ENCODE results near the gene UBE2V1.
"Not testable (repeated sequence)": the region's sequence is repeated elsewhere in the genome, so short reads cannot be mapped to it uniquely, and the experiment has no call there.

The UBE2V1 gene

GRCh38 chr20:50107086-50107660 lies 5.8 kb downstream of the UBE2V1 start:
- no peaks in the 10 kb centered on the region for H3K27me3 ChIP-seq (ENCODE audit: insufficient read depth, low read depth)
- H4K20me1 ChIP-seq (ENCODE audit: insufficient read depth) = peaks cover 33% of the 10 kb centered on the region
- peaks cover 32% of the 10 kb centered on the region for H3K4me1 ChIP-seq (ENCODE audit: low read depth, poor library complexity, severe bottlenecking)
- TF ChIP-seq CTCF (conservative IDR thresholded peaks at IDR 0.05; ENCODE audit: low read depth, low read length) = no peak
- H3K27ac ChIP-seq = no peak overlapping the region
- peaks cover 98% of the 10 kb centered on the region for H3K79me2 ChIP-seq (ENCODE audit: insufficient read depth, low read depth)
- no peak overlapping the region for H3K9ac ChIP-seq
- H3K4me2 ChIP-seq = no peak overlapping the region
- H3K36me3 ChIP-seq (ENCODE audit: insufficient read depth) = no peaks in the 10 kb centered on the region
- H3K4me3 ChIP-seq (IDR thresholded peaks at IDR 0.05; ENCODE audit: insufficient read depth, low read depth, low read length) = no peak overlapping the region
- no peak overlapping the region for H2AFZ ChIP-seq (ENCODE audit: low read depth)

- H3K36me3 ChIP-seq (ENCODE audit: insufficient read depth) = not testable (repeated sequence)
- H4K20me1 ChIP-seq (ENCODE audit: insufficient read depth) = peaks cover 31% of the 10 kb centered on the region
These were observed 6.3 kb downstream of the UBE2V1 start for GRCh38 chr20:50106669-50107068.

GRCh38 chr20:50103464-50104107 lies 9.4 kb downstream of the UBE2V1 start:
- not testable (repeated sequence) for H3K4me2 ChIP-seq; H3K9ac ChIP-seq; H2AFZ ChIP-seq (ENCODE audit: low read depth); H3K36me3 ChIP-seq (ENCODE audit: insufficient read depth); H3K27me3 ChIP-seq (ENCODE audit: insufficient read depth, low read depth); H3K27ac ChIP-seq; H3K4me3 ChIP-seq (IDR thresholded peaks at IDR 0.05; ENCODE audit: insufficient read depth, low read depth, low read length)
- peaks cover 23% of the 10 kb centered on the region for H3K4me1 ChIP-seq (ENCODE audit: low read depth, poor library complexity, severe bottlenecking)
- peaks cover 98% of the 10 kb centered on the region for H3K79me2 ChIP-seq (ENCODE audit: insufficient read depth, low read depth)
- H4K20me1 ChIP-seq (ENCODE audit: insufficient read depth) = peaks cover 21% of the 10 kb centered on the region; the same call in 1 of the 2 replicates

More at GRCh38 chr20:50106669-50107068, 6.3 kb downstream of the UBE2V1 start:
- Histone ChIP-seq H3K4me1 (ENCODE audit: low read depth, poor library complexity, severe bottlenecking) (peaks cover 28% of the 10 kb centered on the region), H3K79me2 (ENCODE audit: insufficient read depth, low read depth) (peaks cover 98% of the 10 kb centered on the region)
- not testable (repeated sequence) for H3K4me2 ChIP-seq; H3K27ac ChIP-seq; H2AFZ ChIP-seq (ENCODE audit: low read depth); H3K4me3 ChIP-seq (IDR thresholded peaks at IDR 0.05; ENCODE audit: insufficient read depth, low read depth, low read length); H3K27me3 ChIP-seq (ENCODE audit: insufficient read depth, low read depth); H3K9ac ChIP-seq

- H4K20me1 ChIP-seq (ENCODE audit: insufficient read depth) = peaks cover 13% of the 10 kb centered on the region; the same call in 1 of the 2 replicates
- not testable (repeated sequence) for H3K9ac ChIP-seq
These were observed 10.4 kb downstream of the UBE2V1 start for GRCh38 chr20:50102551-50102950.

GRCh38 chr20:50101887-50102286 lies 11.1 kb downstream of the UBE2V1 start:
- H4K20me1 ChIP-seq (ENCODE audit: insufficient read depth) = peaks cover 13% of the 10 kb centered on the region; the same call in 1 of the 2 replicates
- no peaks in the 10 kb centered on the region; the same call in 1 of the 2 replicates for H3K36me3 ChIP-seq (ENCODE audit: insufficient read depth)
- H3K4me3 ChIP-seq (IDR thresholded peaks at IDR 0.05; ENCODE audit: insufficient read depth, low read depth, low read length) = no peak overlapping the region
- H3K79me2 ChIP-seq (ENCODE audit: insufficient read depth, low read depth) = peaks cover 98% of the 10 kb centered on the region
- no peak overlapping the region for H3K9ac ChIP-seq
- TF ChIP-seq CTCF (conservative IDR thresholded peaks at IDR 0.05; ENCODE audit: low read depth, low read length) = no peak
- H2AFZ ChIP-seq (ENCODE audit: low read depth) = no peak overlapping the region
- no peak overlapping the region for H3K4me2 ChIP-seq
- H3K27me3 ChIP-seq (ENCODE audit: insufficient read depth, low read depth) = no peaks in the 10 kb centered on the region
- H3K4me1 ChIP-seq (ENCODE audit: low read depth, poor library complexity, severe bottlenecking) = peaks cover 15% of the 10 kb centered on the region
- no peak overlapping the region for H3K27ac ChIP-seq

More at GRCh38 chr20:50102551-50102950, 10.4 kb downstream of the UBE2V1 start:
- H3K27ac ChIP-seq; H2AFZ ChIP-seq (ENCODE audit: low read depth); H3K27me3 ChIP-seq (ENCODE audit: insufficient read depth, low read depth); H3K4me2 ChIP-seq; H3K36me3 ChIP-seq (ENCODE audit: insufficient read depth); H3K4me3 ChIP-seq (IDR thresholded peaks at IDR 0.05; ENCODE audit: insufficient read depth, low read depth, low read length): not testable (repeated sequence)
- Histone ChIP-seq H3K4me1 (ENCODE audit: low read depth, poor library complexity, severe bottlenecking) (peaks cover 19% of the 10 kb centered on the region), H3K79me2 (ENCODE audit: insufficient read depth, low read depth) (peaks cover 98% of the 10 kb centered on the region)
